Measurements from ENCODE around the gene B3GNT2.
"Not testable (repeated sequence)": the region's sequence is repeated elsewhere in the genome, so short reads cannot be mapped to it uniquely, and the experiment has no call there.

DNA sequence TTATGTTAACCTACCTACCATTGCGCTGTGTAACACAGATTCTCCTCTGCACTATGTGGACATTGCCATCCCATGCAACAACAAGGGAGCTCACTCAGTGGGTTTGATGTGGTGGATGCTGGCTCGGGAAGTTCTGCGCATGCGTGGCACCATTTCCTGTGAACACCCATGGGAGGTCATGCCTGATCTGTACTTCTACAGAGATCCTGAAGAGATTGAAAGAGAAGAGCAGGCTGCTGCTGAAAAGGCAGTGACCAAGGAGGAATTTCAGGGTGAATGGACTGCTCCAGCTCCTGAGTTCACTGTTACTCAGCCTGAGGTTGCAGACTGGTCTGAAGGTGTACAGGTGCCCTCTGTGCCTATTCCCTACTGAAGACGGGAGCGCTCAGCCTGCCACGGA is 49.1 kb upstream of the B3GNT2 start:
- not testable (repeated sequence) for TF ChIP-seq CTCF (conservative IDR thresholded peaks at IDR 0.05; ENCODE audit: low read depth, low read length); ELK1 (IDR thresholded peaks at IDR 0.05; ENCODE audit: borderline replicate concordance, low read depth, low read length); RAD21 (IDR thresholded peaks at IDR 0.05; ENCODE audit: low read length); FOS (IDR thresholded peaks at IDR 0.05; ENCODE audit: low read depth, low read length); CHD1 (IDR thresholded peaks at IDR 0.05; ENCODE audit: low read depth, low read length); RFX5 (IDR thresholded peaks at IDR 0.05; ENCODE audit: low read depth, low read length); POLR2A (IDR thresholded peaks at IDR 0.05; ENCODE audit: low read depth, low read length); MXI1 (IDR thresholded peaks at IDR 0.05; ENCODE audit: borderline replicate concordance, low read depth, low read length); CEBPB (IDR thresholded peaks at IDR 0.05; ENCODE audit: low read depth, low read length); SMC3 (IDR thresholded peaks at IDR 0.05; ENCODE audit: low read depth, low read length)
- TF ChIP-seq, protein P1, sequence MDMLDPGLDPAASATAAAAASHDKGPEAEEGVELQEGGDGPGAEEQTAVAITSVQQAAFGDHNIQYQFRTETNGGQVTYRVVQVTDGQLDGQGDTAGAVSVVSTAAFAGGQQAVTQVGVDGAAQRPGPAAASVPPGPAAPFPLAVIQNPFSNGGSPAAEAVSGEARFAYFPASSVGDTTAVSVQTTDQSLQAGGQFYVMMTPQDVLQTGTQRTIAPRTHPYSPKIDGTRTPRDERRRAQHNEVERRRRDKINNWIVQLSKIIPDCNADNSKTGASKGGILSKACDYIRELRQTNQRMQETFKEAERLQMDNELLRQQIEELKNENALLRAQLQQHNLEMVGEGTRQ (IDR thresholded peaks at IDR 0.05; ENCODE audit: low read depth, low read length) = not testable (repeated sequence)
